GM21576 (cell line): ENCODE measurements around the gene PHLDA1.
A peak's percentile ranks its signal among the peaks of the same experiment; 100 is the strongest.

Source experiments
- ATAC-seq: cut with Tn5 transposase; IDR thresholded peaks from one replicate; pipeline ENCODE4 v1.9.1; 2021; ENCODE audit warnings: mild to moderate bottlenecking, moderate library complexity; ENCODE audit not compliant: unreplicated experiment

Gene PHLDA1

GRCh38 chr12:76038176-76038575 is 6.6 kb upstream of the PHLDA1 start:
- ATAC-seq: no peak

- peak; percentile 63 for ATAC-seq
Observed at GRCh38 chr12:76037130-76038103, 5.8 kb upstream of the PHLDA1 start.

- ATAC-seq: no peak
Observed at GRCh38 chr12:76035045-76035444, 3.5 kb upstream of the PHLDA1 start.

GRCh38 chr12:76033081-76034011 is 1.8 kb upstream of the PHLDA1 start:
- ATAC-seq: no peak

DNA sequence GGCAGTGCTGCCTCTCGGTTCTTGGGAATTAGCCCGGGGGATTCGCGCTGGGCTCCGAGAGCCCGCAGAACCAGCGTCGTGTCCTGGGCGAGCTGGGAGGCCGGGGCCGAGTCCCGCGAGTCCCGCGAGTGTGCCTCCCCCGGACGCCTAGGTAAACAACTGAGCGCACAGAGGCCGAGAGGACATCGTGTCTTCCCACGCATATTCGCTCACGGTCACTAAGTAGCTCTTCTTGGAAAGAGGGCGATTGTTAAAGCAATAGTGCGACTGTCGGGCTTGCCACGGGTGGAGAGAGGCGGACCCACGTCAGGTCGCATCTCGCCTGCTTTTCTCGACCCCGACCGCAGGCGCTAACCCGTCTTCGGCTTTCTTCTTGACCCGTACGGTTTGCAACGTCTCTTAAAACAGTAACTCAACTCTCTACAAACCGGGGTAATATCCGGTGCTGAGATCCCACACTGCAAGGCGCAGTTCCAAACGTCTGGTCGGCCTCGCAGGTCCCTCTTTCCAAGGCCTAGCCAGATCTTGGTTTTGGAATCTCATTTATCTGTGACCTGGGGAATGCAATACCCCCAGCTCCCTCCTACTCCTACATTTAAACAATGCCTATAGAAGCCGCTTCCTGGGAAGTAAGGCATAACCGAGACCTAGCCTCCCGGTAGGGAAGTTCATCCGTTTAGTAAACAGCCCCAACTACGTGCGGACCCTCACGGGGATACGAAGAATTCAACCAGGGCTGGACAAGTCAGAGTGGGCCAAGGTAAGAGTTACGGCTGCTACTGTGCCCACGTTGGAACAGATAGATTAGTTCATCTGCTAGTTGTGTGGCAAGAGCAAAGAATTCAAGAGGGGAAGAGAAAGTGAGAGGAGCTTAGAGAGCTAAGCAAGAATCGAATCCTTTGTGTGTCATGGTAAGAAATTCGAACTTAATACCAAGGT is 736 bp upstream of the PHLDA1 start:
- peak; percentile 23 for ATAC-seq

DNA sequence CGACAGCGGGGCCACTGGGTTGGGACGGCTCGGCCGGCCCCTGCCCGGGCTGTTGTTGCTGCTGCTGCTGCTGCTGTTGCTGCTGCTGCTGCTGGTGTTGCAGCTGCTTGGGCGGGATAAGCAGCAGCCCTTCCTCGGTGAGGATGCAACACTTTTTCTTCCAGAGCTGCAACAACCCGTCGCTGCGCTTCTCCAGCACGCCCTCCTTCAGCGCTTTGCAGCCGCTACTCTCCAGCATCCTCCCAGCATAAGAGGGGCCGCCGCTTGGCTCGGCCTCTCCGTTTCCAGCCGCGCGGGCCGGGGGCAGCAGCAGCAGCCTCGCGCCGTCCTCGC is 529 bp downstream of the PHLDA1 start:
- peak; percentile 2 for ATAC-seq

- ATAC-seq: no peak
Observed at GRCh38 chr12:76030341-76031080, 1.1 kb downstream of the PHLDA1 start.

DNA sequence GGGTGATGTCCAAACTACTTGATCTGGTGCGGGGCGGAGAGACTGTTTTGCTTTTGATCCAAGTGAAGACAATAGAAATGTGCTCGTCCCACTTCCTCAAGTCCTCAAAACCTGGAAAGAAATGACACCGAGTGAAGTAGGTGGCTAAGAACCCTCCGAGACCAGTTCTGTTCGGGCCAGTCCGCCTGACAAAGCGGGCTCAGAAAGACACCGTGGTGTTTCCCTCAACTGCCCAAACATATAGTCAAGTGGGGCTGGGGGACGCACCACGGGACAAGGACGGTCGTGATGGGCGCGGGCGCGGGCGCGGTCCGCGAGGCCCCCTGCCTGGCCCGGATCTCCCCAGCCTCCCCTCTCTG is 1.6 kb downstream of the PHLDA1 start:
- no peak for ATAC-seq

GRCh38 chr12:76028571-76029277 is 2.9 kb downstream of the PHLDA1 start:
- no peak for ATAC-seq

GRCh38 chr12:76026643-76027063 is 4.9 kb downstream of the PHLDA1 start:
- no peak for ATAC-seq

GRCh38 chr12:76025601-76026575 is 5.7 kb downstream of the PHLDA1 start:
- no peak for ATAC-seq

DNA sequence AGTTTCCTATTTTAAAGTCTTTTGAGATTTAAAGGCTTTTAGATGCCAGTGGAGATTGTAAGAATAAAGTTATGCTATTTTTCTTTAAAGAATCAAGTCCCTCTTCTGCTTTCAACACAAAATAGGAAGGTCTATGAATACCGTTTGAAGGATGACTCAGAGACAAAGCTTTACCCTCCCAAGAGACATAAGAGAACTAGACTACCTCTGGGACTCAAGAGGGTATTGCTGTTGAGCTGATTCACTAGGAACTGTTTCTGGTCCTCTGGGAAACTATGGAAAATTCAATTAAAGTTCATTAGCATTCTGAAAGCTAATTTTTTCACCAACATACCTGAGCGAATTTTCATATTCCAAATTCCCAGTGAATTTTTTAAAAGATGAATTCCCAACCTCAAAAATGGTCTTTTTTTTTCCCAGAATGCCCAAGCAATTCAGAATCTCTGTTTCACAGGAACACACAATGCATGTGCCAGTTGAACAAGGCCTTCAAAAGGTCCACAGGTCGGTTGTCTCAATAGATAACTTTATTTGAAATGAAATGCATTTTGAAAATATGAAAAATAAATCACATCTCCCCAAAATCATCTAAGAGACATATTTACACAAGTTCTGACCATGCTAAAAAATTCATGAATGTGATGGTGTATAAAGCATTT is 6.5 kb downstream of the PHLDA1 start:
- no peak for ATAC-seq

DNA sequence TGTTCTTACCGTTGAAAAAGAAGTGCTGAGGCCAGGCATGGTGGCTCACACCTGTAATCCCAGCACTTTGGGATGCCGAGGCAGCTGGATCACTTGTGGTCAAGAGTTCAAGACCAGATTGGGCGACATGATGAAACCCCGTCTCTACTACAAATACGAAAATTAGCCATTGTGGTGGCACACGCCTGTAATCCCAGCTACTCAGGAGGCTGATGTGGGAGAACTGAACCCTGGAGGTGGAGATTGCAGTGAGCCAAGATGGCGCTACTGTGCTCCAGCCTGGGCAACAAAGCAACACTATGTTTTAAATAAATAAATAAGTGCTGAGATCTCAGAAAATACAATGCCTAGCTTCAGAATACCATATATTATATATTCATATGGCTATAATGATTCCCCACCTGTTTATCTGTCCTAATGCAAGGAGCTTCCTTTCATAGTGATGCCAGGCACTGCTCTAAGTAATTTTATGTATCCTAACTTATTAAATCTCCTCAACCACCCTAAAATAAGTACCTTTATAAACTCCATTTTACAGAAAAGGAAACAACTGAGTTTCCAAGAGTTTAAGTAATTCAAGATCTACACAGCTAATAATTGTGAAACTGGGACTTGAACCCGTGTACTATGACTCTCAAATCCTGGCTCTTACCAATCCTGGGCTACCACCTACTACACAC is 7.3 kb downstream of the PHLDA1 start:
- no peak for ATAC-seq

- no peak for ATAC-seq
Observed at GRCh38 chr12:76023069-76023690, 8.4 kb downstream of the PHLDA1 start.

GRCh38 chr12:76022506-76022905 is 9.1 kb downstream of the PHLDA1 start:
- no peak for ATAC-seq
